ENCODE measurements around the gene PCCB. TPM values are rescaled to one million over a fixed set of nuclear protein-coding genes. Genes with fewer than 3 reads are reported as not detected.
"Not testable (repeated sequence)": the region's sequence is repeated elsewhere in the genome, so short reads cannot be mapped to it uniquely, and the experiment has no call there.

PCCB gene
- total and polyA plus RNA-seq, 9 donors: 23.5 to 33.5 (median 29.8) TPM

DNA sequence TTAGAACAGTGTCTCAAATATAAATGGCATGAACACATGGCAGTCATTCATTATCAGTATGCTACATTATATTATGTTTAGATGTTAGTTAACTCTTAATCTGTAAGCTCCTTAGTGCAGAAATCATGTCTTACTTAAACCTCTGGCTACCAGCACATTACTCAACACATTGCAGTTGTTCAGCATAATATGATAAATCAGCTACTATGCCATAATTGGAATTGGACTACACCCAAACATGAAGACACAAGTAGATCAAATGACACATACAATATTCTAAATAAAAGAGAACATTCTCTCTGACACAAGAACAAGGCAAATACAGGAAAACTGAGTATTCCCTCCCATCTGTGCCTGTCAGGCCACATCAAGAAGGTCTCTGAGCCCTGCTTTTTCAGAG is 116.1 kb downstream of the PCCB start:
- Histone ChIP-seq H3K4me3 (ENCODE audit: low read length) (no peak overlapping the region), H3K9me3 (replicated peaks; ENCODE audit: control insufficient read depth, low read depth, low read length) (no peaks in the 10 kb centered on the region), H3K27me3 (ENCODE audit: control insufficient read depth, insufficient read depth, low read length) (no peaks in the 10 kb centered on the region), H3K27ac (ENCODE audit: low read length) (no peak overlapping the region), H3K36me3 (ENCODE audit: control insufficient read depth, insufficient read depth, low read length) (peaks cover 5% of the 10 kb centered on the region), H3K4me1 (ENCODE audit: control insufficient read depth, insufficient read depth, low read length) (no peaks in the 10 kb centered on the region)
- peak; percentile 12 for DNase-seq

DNA sequence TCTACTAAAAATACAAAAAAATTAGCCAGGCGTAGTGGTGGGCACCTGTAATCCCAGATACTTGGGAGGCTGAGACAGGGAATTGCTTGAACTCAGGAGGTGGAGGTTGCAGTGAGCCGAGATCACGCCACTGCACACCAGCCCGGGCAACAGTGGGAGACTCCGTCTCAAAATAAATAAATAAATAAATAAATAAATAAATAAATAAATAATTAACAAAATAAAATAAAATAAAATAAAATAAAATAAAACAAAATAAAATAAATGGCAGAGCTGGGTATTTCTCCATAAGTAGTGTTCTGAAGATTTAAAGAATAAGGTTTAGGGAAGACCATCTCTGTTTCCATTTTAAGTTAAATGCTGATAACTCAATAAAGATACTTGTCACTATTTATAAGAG is 125.7 kb downstream of the PCCB start:
- WGBS (ENCODE audit: insufficient coverage): no CpG with 5 or more reads among the region's 5 CpGs
- H3K4me1 ChIP-seq (ENCODE audit: control insufficient read depth, insufficient read depth, low read length); H3K27ac ChIP-seq (ENCODE audit: low read length); H3K4me3 ChIP-seq (ENCODE audit: low read length); H3K9me3 ChIP-seq (replicated peaks; ENCODE audit: control insufficient read depth, low read depth, low read length); DNase-seq; H3K27me3 ChIP-seq (ENCODE audit: control insufficient read depth, insufficient read depth, low read length): not testable (repeated sequence)
- peaks cover 12% of the 10 kb centered on the region for H3K36me3 ChIP-seq (ENCODE audit: control insufficient read depth, insufficient read depth, low read length)

DNA sequence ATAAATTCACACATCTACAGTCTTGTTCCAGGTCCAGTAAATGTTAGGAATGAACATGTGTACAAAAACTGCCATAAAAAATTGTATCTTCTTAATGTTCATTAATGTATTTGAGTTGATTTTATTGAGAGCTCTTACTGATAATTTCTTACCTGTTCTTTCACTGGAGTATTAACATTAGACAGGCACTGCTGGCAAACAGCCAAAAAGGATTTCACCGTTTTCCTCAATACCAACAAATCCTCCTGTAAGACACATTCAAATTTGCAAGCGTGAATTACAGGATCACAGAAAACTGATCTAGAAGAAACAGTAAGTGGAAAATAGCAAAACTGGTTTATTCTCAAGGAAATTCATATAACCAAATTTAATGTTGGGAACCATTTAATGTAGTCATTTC is 127.4 kb downstream of the PCCB start:
- H3K27me3 ChIP-seq (ENCODE audit: control insufficient read depth, insufficient read depth, low read length): no peaks in the 10 kb centered on the region
- peaks cover 14% of the 10 kb centered on the region for H3K36me3 ChIP-seq (ENCODE audit: control insufficient read depth, insufficient read depth, low read length)
- no peak overlapping the region for H3K4me3 ChIP-seq (ENCODE audit: low read length)
- no peak overlapping the region for H3K27ac ChIP-seq (ENCODE audit: low read length)
- H3K4me1 ChIP-seq (ENCODE audit: control insufficient read depth, insufficient read depth, low read length): no peaks in the 10 kb centered on the region
- no peak for DNase-seq
- WGBS (ENCODE audit: insufficient coverage): no CpG with 5 or more reads among the region's 2 CpGs
- no peaks in the 10 kb centered on the region for H3K9me3 ChIP-seq (replicated peaks; ENCODE audit: control insufficient read depth, low read depth, low read length)

DNA sequence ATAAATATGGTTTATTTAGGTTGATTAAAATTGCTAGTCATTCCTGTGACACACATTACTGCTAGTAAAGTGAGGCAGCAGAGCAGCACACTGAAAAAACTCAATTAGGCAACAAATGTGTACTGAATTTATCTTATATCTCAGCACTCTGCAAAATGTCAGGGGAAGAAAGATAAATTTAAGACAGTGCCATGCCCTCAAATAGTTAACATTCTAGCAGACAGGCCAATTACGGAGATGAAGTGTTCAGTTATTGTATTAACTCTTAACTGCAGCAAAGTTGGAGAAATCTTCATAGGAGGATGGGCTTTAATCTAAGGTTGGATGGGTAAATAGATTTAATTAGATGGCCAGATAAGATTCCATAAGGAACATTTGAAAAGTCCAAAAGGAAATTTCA is 127.9 kb downstream of the PCCB start:
- Histone ChIP-seq H3K4me1 (ENCODE audit: control insufficient read depth, insufficient read depth, low read length) (no peaks in the 10 kb centered on the region), H3K27ac (ENCODE audit: low read length) (no peak overlapping the region), H3K36me3 (ENCODE audit: control insufficient read depth, insufficient read depth, low read length) (peaks cover 14% of the 10 kb centered on the region), H3K9me3 (replicated peaks; ENCODE audit: control insufficient read depth, low read depth, low read length) (no peaks in the 10 kb centered on the region), H3K27me3 (ENCODE audit: control insufficient read depth, insufficient read depth, low read length) (no peaks in the 10 kb centered on the region), H3K4me3 (ENCODE audit: low read length) (no peak overlapping the region)
- DNase-seq: no peak
- WGBS (ENCODE audit: insufficient coverage): no CpG with 5 or more reads among the region's 1 CpG

Other genes starting within 250 kb of the PCCB start
- 16.0 TPM for gene MSL2, start 54.0 kb upstream of the PCCB start, total RNA-seq
- gene MSL2, start 54.0 kb upstream of the PCCB start, polyA plus RNA-seq (ENCODE audit: insufficient read depth in 1 of 8, insufficient read length in 8 of 8, low replicate concordance in 1 of 8): 10 to 100 TPM; 19.1 to 34.7 (median 24.8) TPM